ENCODE data around the gene TFPI. TPM values are rescaled to one million over a fixed set of nuclear protein-coding genes. Genes with fewer than 3 reads are reported as not detected.

The TFPI gene
- total and polyA plus RNA-seq, 2 of the 8 experiments (the other 6 are each of a cell fraction or from before 2014, with no cell fraction given) = 2.0 to 7.1 TPM

- TF ChIP-seq SIRT6 (IDR thresholded peaks at IDR 0.05; ENCODE audit: low read length) = no peak
- TF ChIP-seq KDM1A (IDR thresholded peaks at IDR 0.05; ENCODE audit: borderline replicate concordance, low read length) = no peak
- no peak for TF ChIP-seq TEAD4 (IDR thresholded peaks at IDR 0.05; ENCODE audit: low read depth, low read length)
- no peak for TF ChIP-seq SP1 (IDR thresholded peaks at IDR 0.05; ENCODE audit: low read depth, low read length)
- TF ChIP-seq GTF2F1 (IDR thresholded peaks at IDR 0.05; ENCODE audit: borderline replicate concordance, low read depth, low read length) = no peak
- TF ChIP-seq CEBPB (IDR thresholded peaks at IDR 0.05; ENCODE audit: low read depth, low read length) = no peak
- TF ChIP-seq TCF12 (IDR thresholded peaks at IDR 0.05; ENCODE audit: low read depth, low read length) = no peak
Observed at GRCh38 chr2:187502467-187502866, 51.8 kb downstream of the TFPI start (continued).
